A549 treated with GW870086 at 1 μM for 4 hours (cell line): ENCODE measurements around the gene CD302. TPM values are rescaled to one million over a fixed set of nuclear protein-coding genes. Genes with fewer than 3 reads are reported as not detected.

Experiments used
- total RNA-seq: library from RNA; stranded (reverse); fragments of 200-300 nt; extraction: Qiagen RNA extraction; gene quantifications from 5 replicates; pipeline ENCODE4 v1.2.3, GENCODE V29; 2022; ENCODE audit warnings: low read depth

CD302 gene
- total RNA-seq = 1.7 to 2.4 TPM (median 2.1 TPM) in 5 replicates

GRCh38 chr2:159797543-159798375, at the start of gene CD302:
TSS of gene CD302 (minus strand) at chr2:159798208. CDS start at chr2:159798198, 10 bp downstream.

Other genes with a start within 250 kb of the CD302 start
- 3.3 to 9.0 TPM (median 8.4 TPM) in 5 replicates for gene BAZ2B, start 181.7 kb downstream of the CD302 start, total RNA-seq
- 46.9 to 71.5 TPM (median 59.9 TPM) in 5 replicates for gene MARCHF7, start 85.7 kb downstream of the CD302 start, total RNA-seq
- 0.06 to 0.13 TPM (median 0.09 TPM) in 4 of 5 replicates, not detected in the other for gene LY75, start 106.5 kb upstream of the CD302 start, total RNA-seq